Parathyroid adenoma (tissue), 2 donors: ENCODE measurements around the gene CCDC188.

Source experiments
- H2AFZ ChIP-seq: fragments of 300-600 bp; sonication (generic); one replicate; pipeline ENCODE4 v1.7.0; 2017; ENCODE audit warnings: antibody characterized with exemption, mild to moderate bottlenecking
- H3K27ac ChIP-seq: fragments of 300-600 bp; sonication (generic); one replicate; pipeline ENCODE4 v1.7.0; 2017
- H3K27me3 ChIP-seq: fragments of 300-600 bp; sonication (generic); one replicate; pipeline ENCODE4 v1.7.0; 2017; ENCODE audit warnings: low read length; ENCODE audit not compliant: control insufficient read depth, insufficient read depth
- H3K36me3 ChIP-seq: fragments of 300-600 bp; sonication (generic); one replicate; pipeline ENCODE4 v1.7.0; 2017; ENCODE audit warnings: low read length; ENCODE audit not compliant: control insufficient read depth, insufficient read depth
- H3K4me1 ChIP-seq: fragments of 300-600 bp; sonication (generic); one replicate; pipeline ENCODE4 v1.7.0; 2017; ENCODE audit warnings: control low read depth
- H3K4me2 ChIP-seq: fragments of 300-600 bp; sonication (generic); one replicate; pipeline ENCODE4 v1.7.0; 2017; ENCODE audit warnings: low read length
- H3K4me3 ChIP-seq: fragments of 300-600 bp; sonication (generic); one replicate; pipeline ENCODE4 v1.7.0; 2017; ENCODE audit warnings: low read depth, low read length
- H3K79me2 ChIP-seq: fragments of 300-600 bp; sonication (generic); one replicate; pipeline ENCODE4 v1.7.0; 2017; ENCODE audit warnings: control low read depth
- H3K9ac ChIP-seq: fragments of 300-600 bp; sonication (generic); one replicate; pipeline ENCODE4 v1.7.0; 2017; ENCODE audit warnings: mild to moderate bottlenecking
- H3K9me3 ChIP-seq: fragments of 300-600 bp; sonication (generic); one replicate; pipeline ENCODE4 v1.7.0; 2017; ENCODE audit warnings: low read length; ENCODE audit not compliant: control insufficient read depth
- TF ChIP-seq, protein P1 (sequence below): fragments of 300-600 bp; sonication (generic); IDR thresholded peaks from one replicate; pipeline ENCODE4 v1.7.0; 2017; ENCODE audit warnings: antibody characterized with exemption, mild to moderate bottlenecking
- donor health status: primary hyperparathyroidism.

Gene CCDC188

DNA sequence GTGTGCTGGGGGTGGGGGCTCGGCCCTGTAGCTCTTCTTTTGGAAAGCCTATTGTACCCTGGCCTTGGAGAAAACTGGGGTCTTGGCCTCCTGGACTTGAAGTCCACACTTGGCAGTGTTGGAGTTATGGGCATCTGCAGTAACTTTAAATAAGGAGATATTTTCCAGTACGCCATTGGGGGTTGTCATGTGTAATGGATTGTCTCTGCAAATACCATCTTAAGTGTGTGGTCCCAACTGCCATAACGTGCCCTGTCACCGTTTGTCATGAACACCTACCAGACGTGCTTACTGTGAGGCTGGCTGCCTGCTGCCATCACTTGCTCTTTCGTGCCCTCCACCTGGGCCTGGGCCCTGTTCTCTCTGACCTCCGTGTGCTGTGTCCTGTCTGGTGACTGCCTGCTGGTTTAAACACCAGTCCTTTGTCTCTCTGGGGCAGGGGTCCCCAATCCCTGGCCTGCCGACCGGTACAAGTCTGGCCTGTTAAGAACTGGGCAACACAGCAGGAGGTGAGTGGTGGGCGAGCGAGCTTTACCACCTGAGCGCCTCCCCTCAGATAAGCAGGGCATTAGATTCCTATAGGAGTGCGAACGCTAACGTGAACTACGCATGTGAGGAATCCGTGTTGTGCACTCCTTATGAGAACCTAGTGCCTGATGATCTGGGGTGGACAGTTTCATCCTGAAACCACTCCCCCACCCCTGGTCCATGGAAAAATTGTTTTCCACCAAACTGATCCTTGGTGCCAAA lies 22.8 kb downstream of the CCDC188 start:
- TF ChIP-seq, protein P1, sequence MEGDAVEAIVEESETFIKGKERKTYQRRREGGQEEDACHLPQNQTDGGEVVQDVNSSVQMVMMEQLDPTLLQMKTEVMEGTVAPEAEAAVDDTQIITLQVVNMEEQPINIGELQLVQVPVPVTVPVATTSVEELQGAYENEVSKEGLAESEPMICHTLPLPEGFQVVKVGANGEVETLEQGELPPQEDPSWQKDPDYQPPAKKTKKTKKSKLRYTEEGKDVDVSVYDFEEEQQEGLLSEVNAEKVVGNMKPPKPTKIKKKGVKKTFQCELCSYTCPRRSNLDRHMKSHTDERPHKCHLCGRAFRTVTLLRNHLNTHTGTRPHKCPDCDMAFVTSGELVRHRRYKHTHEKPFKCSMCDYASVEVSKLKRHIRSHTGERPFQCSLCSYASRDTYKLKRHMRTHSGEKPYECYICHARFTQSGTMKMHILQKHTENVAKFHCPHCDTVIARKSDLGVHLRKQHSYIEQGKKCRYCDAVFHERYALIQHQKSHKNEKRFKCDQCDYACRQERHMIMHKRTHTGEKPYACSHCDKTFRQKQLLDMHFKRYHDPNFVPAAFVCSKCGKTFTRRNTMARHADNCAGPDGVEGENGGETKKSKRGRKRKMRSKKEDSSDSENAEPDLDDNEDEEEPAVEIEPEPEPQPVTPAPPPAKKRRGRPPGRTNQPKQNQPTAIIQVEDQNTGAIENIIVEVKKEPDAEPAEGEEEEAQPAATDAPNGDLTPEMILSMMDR: no peak
- H3K4me1 ChIP-seq: peaks cover 4% of the 10 kb centered on the region

GRCh38 chr22:20127318-20127868 lies 23.5 kb downstream of the CCDC188 start:
- TF ChIP-seq, protein P1: no peak
- H3K27me3 ChIP-seq: no peaks in the 10 kb centered on the region
- H3K9ac ChIP-seq: no peak overlapping the region
- no peaks in the 10 kb centered on the region for H3K4me1 ChIP-seq
- no peaks in the 10 kb centered on the region for H3K79me2 ChIP-seq
- no peak overlapping the region for H3K4me2 ChIP-seq
- no peaks in the 10 kb centered on the region for H3K36me3 ChIP-seq
- no peak overlapping the region for H3K4me3 ChIP-seq
- no peaks in the 10 kb centered on the region for H3K9me3 ChIP-seq
- no peak overlapping the region for H3K27ac ChIP-seq
- H2AFZ ChIP-seq: no peak overlapping the region

More for the DNA sequence above, 22.8 kb downstream of the CCDC188 start:
- no peak overlapping the region for H3K27ac ChIP-seq
- no peaks in the 10 kb centered on the region for H3K36me3 ChIP-seq
- no peak overlapping the region for H3K4me3 ChIP-seq
- no peak overlapping the region for H3K9ac ChIP-seq
- H3K9me3 ChIP-seq: no peaks in the 10 kb centered on the region
- no peaks in the 10 kb centered on the region for H3K27me3 ChIP-seq
- no peak overlapping the region for H2AFZ ChIP-seq
- H3K4me2 ChIP-seq: no peak overlapping the region
- H3K79me2 ChIP-seq: no peaks in the 10 kb centered on the region

GRCh38 chr22:20126284-20127029 lies 24.4 kb downstream of the CCDC188 start:
- Histone ChIP-seq H3K9ac (no peak overlapping the region), H2AFZ (no peak overlapping the region), H3K27ac (no peak overlapping the region), H3K4me1 (no peaks in the 10 kb centered on the region), H3K4me3 (no peak overlapping the region), H3K79me2 (no peaks in the 10 kb centered on the region), H3K9me3 (no peaks in the 10 kb centered on the region), H3K36me3 (no peaks in the 10 kb centered on the region), H3K27me3 (no peaks in the 10 kb centered on the region), H3K4me2 (no peak overlapping the region)
- TF ChIP-seq, protein P1: no peak

GRCh38 chr22:20125201-20126174 lies 25.4 kb downstream of the CCDC188 start:
- TF ChIP-seq, protein P1: no peak
- Histone ChIP-seq H3K4me1 (no peaks in the 10 kb centered on the region), H3K9ac (no peak overlapping the region), H3K27me3 (no peaks in the 10 kb centered on the region), H3K79me2 (no peaks in the 10 kb centered on the region), H2AFZ (no peak overlapping the region), H3K36me3 (no peaks in the 10 kb centered on the region), H3K27ac (no peak overlapping the region), H3K4me2 (no peak overlapping the region), H3K4me3 (no peak overlapping the region), H3K9me3 (no peaks in the 10 kb centered on the region)
